ENCODE measurements around the gene ATG4D.

ATG4D gene

DNA sequence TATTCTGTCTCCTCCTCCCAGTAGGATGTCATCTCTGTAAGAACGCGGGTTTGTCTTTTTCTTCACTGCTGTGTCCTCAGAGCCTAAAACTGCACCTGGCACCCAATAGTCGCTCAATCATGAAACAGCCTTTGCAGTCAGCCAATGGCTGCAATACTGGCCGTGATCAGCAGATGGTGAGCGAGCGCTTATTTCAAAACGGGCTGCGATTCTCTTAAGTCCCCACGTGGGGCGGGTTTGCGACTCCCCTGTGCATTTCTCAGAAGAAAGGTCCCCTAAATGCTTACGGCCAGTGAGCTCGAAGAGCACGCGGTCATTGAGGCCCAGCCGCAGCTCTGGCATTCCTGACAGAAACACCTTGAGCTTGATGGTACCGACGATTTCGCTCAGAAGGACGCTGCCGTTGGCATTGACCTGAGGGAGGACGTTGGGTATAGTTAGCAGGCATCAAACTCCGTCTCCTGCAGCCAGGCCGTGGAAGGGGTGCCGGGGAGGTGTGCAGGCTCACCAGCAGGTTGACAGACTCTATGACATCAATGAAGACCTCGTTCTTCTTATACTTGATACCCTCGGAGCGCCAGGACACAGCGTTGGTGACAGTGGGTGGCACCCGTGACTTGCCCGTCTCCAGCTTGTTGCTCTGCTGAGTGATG, 37.4 kb downstream of the ATG4D start:
- peak; percentile 63 for DNase-seq (ENCODE audit: low read depth)
- no peak overlapping the region for H3K4me3 ChIP-seq (ENCODE audit: low read depth, low read length)
- TF ChIP-seq CTCF (IDR thresholded peaks at IDR 0.05; ENCODE audit: control insufficient read depth, extremely low read depth, insufficient read depth), result peak; percentile 99

DNA sequence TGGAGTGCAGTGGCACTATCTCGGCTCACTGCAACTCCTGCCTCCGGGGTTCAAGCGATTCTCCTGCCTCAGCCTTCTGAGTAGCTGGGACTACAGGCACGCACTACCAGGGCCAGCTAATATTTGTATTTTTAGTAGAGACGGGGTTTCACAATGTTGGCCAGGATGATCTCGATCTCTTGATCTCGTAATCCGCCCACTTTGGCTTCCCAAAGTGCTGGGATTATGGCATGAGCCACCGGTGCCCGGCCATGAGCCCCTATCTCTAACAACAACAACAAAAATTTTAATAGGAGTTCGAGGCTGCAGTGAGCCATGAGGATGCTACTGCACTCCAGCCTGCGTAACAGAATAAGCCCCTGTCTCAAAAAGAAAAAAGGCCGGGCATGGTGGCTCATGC, 38.4 kb downstream of the ATG4D start:
- no peak for DNase-seq (ENCODE audit: low read depth)
- no peak overlapping the region for H3K4me3 ChIP-seq (ENCODE audit: low read depth, low read length)
- TF ChIP-seq CTCF (IDR thresholded peaks at IDR 0.05; ENCODE audit: control insufficient read depth, extremely low read depth, insufficient read depth), result no peak

DNA sequence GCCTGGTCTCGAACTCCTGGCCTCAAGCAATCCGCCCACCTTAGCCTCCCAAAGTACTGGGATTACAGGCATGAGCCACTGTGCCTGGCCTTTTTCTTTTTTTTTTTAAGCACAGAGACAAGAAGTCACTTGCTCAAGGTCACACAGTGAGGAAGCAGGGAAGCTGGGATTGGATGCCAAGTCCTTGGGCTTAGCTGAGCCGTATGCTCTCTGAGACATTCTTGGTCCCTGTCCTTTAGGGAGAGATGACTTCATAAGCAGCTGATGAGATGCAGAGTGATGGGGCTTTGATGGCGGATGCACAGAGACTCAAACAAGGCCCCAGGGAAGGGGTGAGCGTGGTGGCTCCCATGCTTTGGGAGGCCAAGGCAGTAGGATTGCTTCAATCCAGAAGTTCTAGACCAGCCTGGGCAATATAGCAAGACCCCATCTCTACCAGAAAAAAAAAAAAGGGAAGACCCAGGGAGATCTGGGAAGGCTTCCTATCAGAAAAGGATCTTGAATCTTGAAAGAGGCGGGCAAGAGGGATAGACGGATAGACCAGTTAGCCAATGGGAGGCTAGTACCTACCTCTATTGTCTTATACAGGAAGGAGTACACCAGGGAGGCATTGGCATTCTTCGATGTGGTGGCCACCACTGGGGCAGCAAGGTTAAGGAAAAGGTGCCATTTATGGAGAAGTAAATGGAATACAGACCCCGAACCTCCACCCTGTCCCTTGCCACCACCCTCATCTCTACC, 39.5 kb downstream of the ATG4D start:
- no peak overlapping the region for H3K4me3 ChIP-seq (ENCODE audit: low read depth, low read length)
- no peak for TF ChIP-seq CTCF (IDR thresholded peaks at IDR 0.05; ENCODE audit: control insufficient read depth, extremely low read depth, insufficient read depth)
- DNase-seq (ENCODE audit: low read depth), result no peak

DNA sequence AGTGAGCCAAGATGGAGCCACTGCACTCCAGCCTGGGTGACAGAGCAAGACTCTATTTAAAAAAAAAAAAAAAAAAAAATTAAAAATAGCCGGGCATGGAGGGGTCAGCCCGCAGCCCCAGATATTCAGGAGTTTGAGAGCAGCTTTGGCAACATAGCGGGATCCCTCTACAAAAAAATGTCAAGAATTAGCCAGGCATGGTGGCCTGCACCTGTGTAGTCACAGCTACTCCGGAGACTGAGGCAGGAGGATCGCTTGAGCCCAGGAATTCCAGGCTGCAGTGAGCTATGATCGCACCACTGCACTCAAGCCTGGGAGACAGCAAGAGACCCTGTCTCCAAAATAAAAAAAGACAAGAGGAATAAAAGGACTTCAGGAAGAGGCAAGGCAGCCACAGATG, 42.7 kb downstream of the ATG4D start:
- H3K4me3 ChIP-seq (ENCODE audit: low read depth, low read length), result peak overlapping the region; percentile 97
- no peak for TF ChIP-seq CTCF (IDR thresholded peaks at IDR 0.05; ENCODE audit: control insufficient read depth, extremely low read depth, insufficient read depth)
- DNase-seq (ENCODE audit: low read depth), result no peak

GRCh38 chr19:10587022-10587838, 43.5 kb downstream of the ATG4D start, which contains the start of gene AP1M2:
Gene AP1M2 (minus strand): TSS chr19:10587312. CDS start chr19:10587231, 81 bp downstream.
- peak within 1 kb of the TSS; percentile 97 for H3K4me3 ChIP-seq (ENCODE audit: low read depth, low read length)
- peak; percentile 57 for DNase-seq (ENCODE audit: low read depth)
- no peak for TF ChIP-seq CTCF (IDR thresholded peaks at IDR 0.05; ENCODE audit: control insufficient read depth, extremely low read depth, insufficient read depth)

- TF ChIP-seq CTCF (IDR thresholded peaks at IDR 0.05; ENCODE audit: control insufficient read depth, extremely low read depth, insufficient read depth), result no peak
- no peak overlapping the region for H3K4me3 ChIP-seq (ENCODE audit: low read depth, low read length)
- DNase-seq (ENCODE audit: low read depth), result no peak
These were observed 44.1 kb downstream of the ATG4D start for GRCh38 chr19:10587839-10588150.

All from LNCaP clone FGC (cell line).